GM12878 (cell line): Measurements from ENCODE around the gene TMEM132C. TPM values are rescaled to one million over a fixed set of nuclear protein-coding genes. Genes with fewer than 3 reads are reported as not detected.

Experiments
- ATAC-seq: fragments of 200-7000 bp; cut with Tn5 transposase; 3 replicates; pipeline ENCODE4 v1.9.1; 2020; ENCODE audit warnings: mild to moderate bottlenecking, moderate library complexity
- BruUV-seq: library from RNA; stranded (reverse); fragments of 400-500 nt; replicated peaks from 2 replicates; lab custom pipeline; 2021; lab: Mats Ljungman, UMichigan
- CTCF ChIA-PET: fragments of 300-600 bp; sonication (Branson Sonifier 250); formaldehyde crosslinking; extraction: SDS; loops from one replicate; lab custom pipeline; 2021; ENCODE audit warnings: inconsistent platforms; lab: Yijun Ruan, JAX
- POLR2A ChIA-PET: fragments of 350-600 bp; formaldehyde crosslinking; extraction: SDS; loops from one replicate; lab custom pipeline; 2021; ENCODE audit warnings: inconsistent platforms; lab: Charles Lee
- RAD21 ChIA-PET: fragments of 300-600 bp; sonication (Branson Sonifier 250); formaldehyde crosslinking; loops from one replicate; lab custom pipeline; 2023; ENCODE audit warnings: antibody characterized with exemption; ENCODE audit not compliant: unreplicated experiment; lab: Charles Lee
- SMC1A ChIA-PET: fragments of 300-600 bp; sonication (Branson Sonifier 250); formaldehyde crosslinking; loops from one replicate; lab custom pipeline; 2023; ENCODE audit not compliant: unreplicated experiment, uncharacterized antibody; lab: Charles Lee
- DNase-seq: peaks from one replicate; pipeline ENCODE4 v3.0.0-alpha.2; 2011; ENCODE audit warnings: low read depth, low spot score
- FAIRE-seq: peaks from 3 replicates; lab custom pipeline; 2011; peaks lifted over from hg19 to GRCh38; lab: Jason Lieb, UNC
- H2AFZ ChIP-seq: 2 replicates; pipeline ENCODE4 v1.6.0; 2011; ENCODE audit warnings: low read depth, low read length, control low read depth; ENCODE audit not compliant: control insufficient read depth
- H3K27ac ChIP-seq: 2 replicates; pipeline ENCODE4 v1.5.1; 2011; ENCODE audit warnings: control low read depth; ENCODE audit not compliant: control insufficient read depth, insufficient read depth
- H3K27me3 ChIP-seq, 2 experiments: replicated peaks in 1 of 2; 2 replicates each; pipeline versions ENCODE4 v1.6.0 to v1.6.1; 2011; ENCODE audit warnings: low read length in 1 of 2; ENCODE audit not compliant: control insufficient read depth in 2 of 2, insufficient read depth in 2 of 2
- H3K36me3 ChIP-seq, 2 experiments: 2 replicates each; pipeline ENCODE4 v1.5.1; 2011; ENCODE audit warnings: low read length in 1 of 2; ENCODE audit not compliant: control insufficient read depth in 2 of 2, insufficient read depth in 2 of 2
- H3K4me1 ChIP-seq: 2 replicates; pipeline ENCODE4 v1.6.1; 2011; ENCODE audit warnings: mild to moderate bottlenecking, low read length, moderate library complexity, mixed read lengths; ENCODE audit not compliant: control insufficient read depth, insufficient read depth
- H3K4me2 ChIP-seq: 2 replicates; pipeline ENCODE4 v1.6.0; 2011; ENCODE audit warnings: control low read depth; ENCODE audit not compliant: control insufficient read depth, insufficient read depth
- H3K4me3 ChIP-seq: fragments of 200-600 bp; sonication (generic); 2 replicates; pipeline ENCODE4 v1.5.1; 2016
- H3K79me2 ChIP-seq: 2 replicates; pipeline ENCODE4 v1.6.0; 2011; ENCODE audit warnings: low read length; ENCODE audit not compliant: control insufficient read depth, insufficient read depth
- H3K9ac ChIP-seq: 2 replicates; pipeline ENCODE4 v1.8.0; 2011; ENCODE audit warnings: low read length, control low read depth, mixed read lengths; ENCODE audit not compliant: control insufficient read depth, insufficient read depth
- H3K9me3 ChIP-seq: replicated peaks from 3 replicates; pipeline ENCODE4 v1.5.1; 2011; ENCODE audit warnings: mild to moderate bottlenecking, low read length; ENCODE audit not compliant: control insufficient read depth, insufficient read depth
- H4K20me1 ChIP-seq: 2 replicates; pipeline ENCODE4 v1.6.0; 2011; ENCODE audit not compliant: control insufficient read depth, insufficient read depth
- CBFB ChIP-seq: IDR thresholded peaks from 2 replicates; pipeline ENCODE4 v1.6.1; 2016; ENCODE audit warnings: antibody characterized with exemption, low read depth
- CEBPZ ChIP-seq: fragments of 150-350 bp; IDR thresholded peaks from 2 replicates; pipeline ENCODE4 v1.6.1; 2016; ENCODE audit warnings: low read depth, low read length
- E4F1 ChIP-seq: fragments of 450-650 bp; IDR thresholded peaks from 2 replicates; pipeline ENCODE4 v1.6.1; 2018; ENCODE audit warnings: borderline replicate concordance, mild to moderate bottlenecking; ENCODE audit not compliant: partially characterized antibody
- RELA ChIP-seq: fragments of 450-650 bp; IDR thresholded peaks from 2 replicates; pipeline ENCODE4 v1.8.0; 2014; ENCODE audit warnings: borderline replicate concordance; ENCODE audit not compliant: partially characterized antibody
- SIX5 ChIP-seq: IDR thresholded peaks from 2 replicates; pipeline ENCODE4 v1.6.1; 2011; ENCODE audit warnings: mild to moderate bottlenecking, low read depth, low read length, moderate library complexity; ENCODE audit not compliant: severe bottlenecking
- SREBF1 ChIP-seq: IDR thresholded peaks from 2 replicates; pipeline ENCODE4 v1.6.1; 2012; ENCODE audit warnings: mild to moderate bottlenecking, low read length
- SREBF2 ChIP-seq: IDR thresholded peaks from 2 replicates; pipeline ENCODE4 v1.6.1; 2012; ENCODE audit warnings: mild to moderate bottlenecking, low read length
- SRF ChIP-seq, 2 experiments: IDR thresholded peaks; 2 replicates each; pipeline ENCODE4 v1.6.1; 2011; ENCODE audit warnings: low read depth in 2 of 2, low read length in 2 of 2, mild to moderate bottlenecking in 1 of 2, moderate library complexity in 1 of 2
- TAF1 ChIP-seq: IDR thresholded peaks from 2 replicates; pipeline ENCODE4 v1.6.1; 2011; ENCODE audit warnings: mild to moderate bottlenecking, low read depth, low read length, borderline replicate concordance
- ZNF207 ChIP-seq: fragments of 450-650 bp; IDR thresholded peaks from 2 replicates; pipeline ENCODE4 v1.6.1; 2014; ENCODE audit warnings: antibody characterized with exemption, mild to moderate bottlenecking, borderline replicate concordance
- ZNF384 ChIP-seq: IDR thresholded peaks from 2 replicates; pipeline ENCODE4 v1.6.1; 2012; ENCODE audit warnings: low read depth, mild to moderate bottlenecking, low read length, improper control_type of control experiment, borderline replicate concordance
- ZNF687 ChIP-seq: fragments of 450-650 bp; IDR thresholded peaks from 2 replicates; pipeline ENCODE4 v1.6.1; 2017; ENCODE audit warnings: mild to moderate bottlenecking, moderate library complexity
- ZSCAN29 ChIP-seq: fragments of 450-650 bp; IDR thresholded peaks from 2 replicates; pipeline ENCODE4 v1.6.1; 2017; ENCODE audit warnings: mild to moderate bottlenecking, moderate library complexity
- WGBS: methylation state at CpG from one replicate; pipeline ENCODE4 v1.1.6; 2016; ENCODE audit warnings: low lambda C conversion rate; ENCODE audit not compliant: insufficient replicate concordance, insufficient coverage; ENCODE audit errors: missing lambda C conversion rate; 5-methylcytosine and 5-hydroxymethylcytosine counted together
- in situ Hi-C: fragments of 300-500 bp; cut with MboI; formaldehyde crosslinking; loops from 9 replicates; pipeline ENCODE4 v1.14.3; 2018; ENCODE audit warnings: mixed read lengths
- intact Hi-C: fragments of 100-400 bp; cut with micrococcal nuclease; formaldehyde crosslinking; loops from one replicate; pipeline ENCODE4 v1.14.2; 2022; ENCODE audit not compliant: unreplicated experiment
- polyA plus RNA-seq, 11 experiments: library from polyadenylated mRNA; depleted of rRNA in 4 of 11; unstranded in 6 of 11; stranded (reverse) in 5 of 11; fragments of >200 nt; fragmentation: Nextera tagmentation in 4 of 11; fragmentation: Illumina TruSeq in 1 of 11; extraction: Ambion mirVana in 4 of 11; extraction: Trizol in 1 of 11; gene quantifications; 1 replicate in 1 of 11; 2 replicates in 10 of 11; pipeline versions ENCODE4 v1.2.1 to v1.2.3, GENCODE V29; 2011 to 2016; ENCODE audit warnings: inconsistent platforms in 2 of 11, missing spikeins in 2 of 11, low read depth in 1 of 11
- total RNA-seq, 4 experiments: library from RNA; depleted of rRNA in 3 of 4; stranded (reverse); fragments of >200 nt in 3 of 4; fragmentation: Illumina TruSeq in 1 of 4; extraction: Trizol in 1 of 4; gene quantifications; 2 replicates each; pipeline versions ENCODE4 v1.2.1 to v1.2.3, GENCODE V29; 2013 to 2021

TMEM132C gene
- total and polyA plus RNA-seq, 10 of the 15 experiments (the other 5 are each of a cell fraction or from before 2014, with no cell fraction given), result not detected

- Histone ChIP-seq H3K4me2 (no peak overlapping the region), H4K20me1 (no peaks in the 10 kb centered on the region), H3K4me3 (no peak overlapping the region), H2AFZ (no peak overlapping the region), H3K36me3 (no peaks in the 10 kb centered on the region), H3K9me3 (no peaks in the 10 kb centered on the region)
- ChIA-PET SMC1A (no interaction called here), CTCF (no interaction called here)
- DNase-seq (no peak), FAIRE-seq (no peak)
- intact Hi-C loops, result no loop called here
- in situ Hi-C loops, result no loop called here
- TF ChIP-seq ZNF384, result no peak
- TF ChIP-seq SRF (IDR thresholded peaks at IDR 0.05; ENCODE audit: low read depth in 2 of 2, low read length in 2 of 2), result no peak
- TF ChIP-seq E4F1, result no peak
- TF ChIP-seq TAF1, result no peak
- TF ChIP-seq ZNF687, result no peak
- no peak for TF ChIP-seq ZSCAN29
- TF ChIP-seq SREBF1, result no peak
- no peak for TF ChIP-seq CBFB
- no peak for TF ChIP-seq ZNF207
- TF ChIP-seq CEBPZ, result no peak
- no peak for TF ChIP-seq SIX5
- no peak for TF ChIP-seq RELA
- no peak for TF ChIP-seq SREBF2
- TF ChIP-seq, all 136 proteins: peak for 0
- no peak overlapping the region for H3K9ac ChIP-seq
- BruUV-seq, result no TSS peak
- POLR2A ChIA-PET, result no interaction called here
- H3K27me3 ChIP-seq, result 0 out of 4 replicates have a peak, but pooled peaks cover 0 to 1% of the 10 kb centered on the region in 2 experiments
- no peaks in the 10 kb centered on the region for H3K79me2 ChIP-seq
- no peak for ATAC-seq
- H3K4me1 ChIP-seq, result no peaks in the 10 kb centered on the region
- WGBS, result 1% methylated on average over 6 of the region's 6 CpGs
- RAD21 ChIA-PET, result no interaction called here
- H3K27ac ChIP-seq, result no peak overlapping the region
These were observed 98.1 kb downstream of the TMEM132C start for GRCh38 chr12:128365032-128365431.
